ENCODE results near the gene CAMK2D. TPM values are rescaled to one million over a fixed set of nuclear protein-coding genes. Genes with fewer than 3 reads are reported as not detected.

The CAMK2D gene
- total RNA-seq, 1 experiment from 2014 or later: 9.0 TPM

DNA sequence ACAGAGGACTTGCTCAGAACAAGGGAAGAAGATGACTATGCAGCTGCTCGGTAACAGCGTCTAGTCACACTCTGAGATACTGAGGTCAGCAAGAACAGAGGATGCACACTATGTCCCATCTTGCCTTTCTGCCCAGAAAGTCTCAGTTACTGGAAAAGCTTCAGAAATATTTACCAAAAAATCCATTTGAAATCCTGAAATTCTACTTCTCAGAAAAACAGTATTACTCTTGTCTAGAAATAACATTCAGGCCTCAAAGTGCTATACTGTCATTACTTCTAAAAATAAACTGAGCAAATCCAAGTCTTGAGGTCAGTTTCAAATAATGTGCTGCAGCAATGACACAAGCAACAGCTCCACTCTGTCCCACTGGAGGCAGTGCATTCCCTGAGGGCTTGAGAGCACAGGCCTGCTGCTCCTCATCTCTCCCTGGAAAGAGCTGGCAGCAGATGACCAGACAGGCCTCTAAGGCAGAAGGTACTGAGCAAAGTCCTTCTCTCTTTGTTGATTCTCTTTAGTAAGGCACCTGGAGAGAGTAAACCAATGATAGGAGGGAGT, 76.9 kb downstream of the CAMK2D start:
- Histone ChIP-seq H2AK5ac (ENCODE audit: insufficient read length, low read length) (no peak overlapping the region), H3K18ac (ENCODE audit: insufficient read length, low read depth, low read length) (no peak overlapping the region), H3K27ac (ENCODE audit: insufficient read length, low read depth, low read length) (no peak overlapping the region), H3K4ac (ENCODE audit: low read depth, low read length) (no peak overlapping the region), H2BK5ac (ENCODE audit: insufficient read length, low read length) (no peak overlapping the region), H2BK15ac (ENCODE audit: low read depth, low read length) (no peak overlapping the region), H3K27me3 (ENCODE audit: insufficient read depth, low read length) (no peaks in the 10 kb centered on the region), H4K20me1 (ENCODE audit: control insufficient read depth, insufficient read depth, insufficient read length) (no peaks in the 10 kb centered on the region), H4K8ac (replicated peaks; ENCODE audit: insufficient read length, low read depth, low read length) (no peak overlapping the region), H2BK120ac (ENCODE audit: low read depth, low read length, poor library complexity, severe bottlenecking) (no peak overlapping the region), H3K9ac (ENCODE audit: extremely low read depth, insufficient read length, low read length) (no peak overlapping the region), H3K23me2 (ENCODE audit: insufficient read length, low read depth, low read length, poor library complexity, severe bottlenecking) (no peaks in the 10 kb centered on the region), H3K79me2 (ENCODE audit: insufficient read depth, low read length) (no peaks in the 10 kb centered on the region), H4K5ac (ENCODE audit: insufficient read length, low read depth, low read length) (no peak overlapping the region), H3K79me1 (ENCODE audit: insufficient read depth, low read depth, low read length, poor library complexity, severe bottlenecking) (no peaks in the 10 kb centered on the region), H3K4me2 (ENCODE audit: insufficient read depth, insufficient read length, low read length) (no peak overlapping the region), H3K14ac (ENCODE audit: insufficient read depth, low read length) (no peak overlapping the region), H3K56ac (ENCODE audit: insufficient read length, low read depth, low read length) (no peak overlapping the region), H2BK12ac (ENCODE audit: insufficient read length, low read depth, low read length) (no peak overlapping the region), H2BK20ac (ENCODE audit: low read depth, low read length, poor library complexity, severe bottlenecking) (no peak overlapping the region), H3K9me3 (ENCODE audit: control insufficient read depth, low read depth, low read length) (no peaks in the 10 kb centered on the region), H2AFZ (ENCODE audit: low read length) (no peak overlapping the region), H3K4me1 (ENCODE audit: insufficient read depth, low read length) (no peaks in the 10 kb centered on the region), H3K23ac (ENCODE audit: insufficient read length, low read depth, low read length) (no peak overlapping the region), H4K91ac (ENCODE audit: insufficient read length, low read depth, low read length) (no peak overlapping the region), H3T11ph (ENCODE audit: low read length) (no peak overlapping the region)
- H3K4me3 Mint-ChIP-seq: no peak overlapping the region; a peak in 1 of 5 replicates
- H3K27me3 Mint-ChIP-seq (ENCODE audit: low read depth): no peaks in the 10 kb centered on the region
- no peaks in the 10 kb centered on the region for H3K4me1 Mint-ChIP-seq
- peaks cover 0 to 2% of the 10 kb centered on the region in 2 experiments; a peak in 1 of 5 replicates for H3K9me3 Mint-ChIP-seq
- peak; percentile 30 for DNase-seq
- peaks cover 0 to 1% (median 0%) of the 10 kb centered on the region in 3 experiments; a peak in 3 of 7 replicates for H3K36me3 Mint-ChIP-seq (ENCODE audit: insufficient read depth in 1 of 3, low read depth in 3 of 3)
- TF ChIP-seq, protein P1, sequence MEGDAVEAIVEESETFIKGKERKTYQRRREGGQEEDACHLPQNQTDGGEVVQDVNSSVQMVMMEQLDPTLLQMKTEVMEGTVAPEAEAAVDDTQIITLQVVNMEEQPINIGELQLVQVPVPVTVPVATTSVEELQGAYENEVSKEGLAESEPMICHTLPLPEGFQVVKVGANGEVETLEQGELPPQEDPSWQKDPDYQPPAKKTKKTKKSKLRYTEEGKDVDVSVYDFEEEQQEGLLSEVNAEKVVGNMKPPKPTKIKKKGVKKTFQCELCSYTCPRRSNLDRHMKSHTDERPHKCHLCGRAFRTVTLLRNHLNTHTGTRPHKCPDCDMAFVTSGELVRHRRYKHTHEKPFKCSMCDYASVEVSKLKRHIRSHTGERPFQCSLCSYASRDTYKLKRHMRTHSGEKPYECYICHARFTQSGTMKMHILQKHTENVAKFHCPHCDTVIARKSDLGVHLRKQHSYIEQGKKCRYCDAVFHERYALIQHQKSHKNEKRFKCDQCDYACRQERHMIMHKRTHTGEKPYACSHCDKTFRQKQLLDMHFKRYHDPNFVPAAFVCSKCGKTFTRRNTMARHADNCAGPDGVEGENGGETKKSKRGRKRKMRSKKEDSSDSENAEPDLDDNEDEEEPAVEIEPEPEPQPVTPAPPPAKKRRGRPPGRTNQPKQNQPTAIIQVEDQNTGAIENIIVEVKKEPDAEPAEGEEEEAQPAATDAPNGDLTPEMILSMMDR (conservative IDR thresholded peaks at IDR 0.05): peak; percentile 32; the same call in 2 of the 3 replicates
- WGBS (ENCODE audit: extremely low coverage, insufficient read length, low lambda C conversion rate): no CpG with 5 or more reads among the region's 2 CpGs
- H3K27ac Mint-ChIP-seq: no peak overlapping the region
